Mesothelial cell of epicardium (in vitro differentiated cells): ENCODE results near the gene KLK2. TPM values are rescaled to one million over a fixed set of nuclear protein-coding genes. Genes with fewer than 3 reads are reported as not detected.

ENCODE experiments used
- DNase-seq, 2 experiments: peaks; one replicate each; pipeline ENCODE4 v3.0.0; 2021; ENCODE audit warnings: low spot score in 2 of 2; ENCODE audit not compliant: unreplicated experiment in 2 of 2
- H3K27ac Mint-ChIP-seq: 2 replicates; pipeline ENCODE4 v1.8.0; 2021; ENCODE audit warnings: mixed read lengths
- H3K27me3 Mint-ChIP-seq: 2 replicates; pipeline ENCODE4 v1.8.0; 2021; ENCODE audit warnings: low read depth, mixed read lengths
- H3K36me3 Mint-ChIP-seq: 2 replicates; pipeline ENCODE4 v1.8.0; 2021; ENCODE audit warnings: mixed read lengths
- H3K4me1 Mint-ChIP-seq: 2 replicates; pipeline ENCODE4 v1.8.0; 2021; ENCODE audit warnings: mixed read lengths
- H3K4me3 Mint-ChIP-seq: 2 replicates; pipeline ENCODE4 v1.8.0; 2021; ENCODE audit warnings: mild to moderate bottlenecking, moderate library complexity, mixed read lengths
- H3K9me3 Mint-ChIP-seq: 2 replicates; pipeline ENCODE4 v1.8.0; 2021; ENCODE audit warnings: mixed read lengths
- CTCF ChIP-seq: fragments of 200-600 bp; sonication (generic); IDR thresholded peaks from one replicate; pipeline ENCODE4 v1.5.0; 2021; ENCODE audit warnings: antibody characterized with exemption; ENCODE audit not compliant: unreplicated experiment
- total RNA-seq: library from RNA; stranded (reverse); gene quantifications from 3 replicates; pipeline ENCODE4 v1.2.1, GENCODE V29; 2021

The KLK2 gene
- total RNA-seq, 1 donor from 2014 or later, result not detected

GRCh38 chr19:50906217-50906616 is 33.0 kb downstream of the KLK2 start:
- Mint-ChIP-seq H3K9me3 (no peaks in the 10 kb centered on the region), H3K4me1 (peaks cover 5% of the 10 kb centered on the region), H3K36me3 (no peaks in the 10 kb centered on the region), H3K4me3 (no peak overlapping the region), H3K27ac (no peak overlapping the region), H3K27me3 (peaks cover 26% of the 10 kb centered on the region)
- TF ChIP-seq CTCF, result peak; percentile 14
- DNase-seq, result no peak

- Mint-ChIP-seq H3K27ac (no peak overlapping the region), H3K4me1 (peaks cover 5% of the 10 kb centered on the region), H3K36me3 (no peaks in the 10 kb centered on the region), H3K27me3 (peaks cover 15% of the 10 kb centered on the region), H3K9me3 (no peaks in the 10 kb centered on the region), H3K4me3 (no peak overlapping the region)
- TF ChIP-seq CTCF, result no peak
- no peak for DNase-seq
Observed at GRCh38 chr19:50908336-50908735, 35.1 kb downstream of the KLK2 start.

- Mint-ChIP-seq H3K9me3 (no peaks in the 10 kb centered on the region), H3K36me3 (no peaks in the 10 kb centered on the region), H3K27me3 (peaks cover 15% of the 10 kb centered on the region), H3K4me3 (peak overlapping the region; percentile 49), H3K27ac (no peak overlapping the region), H3K4me1 (peaks cover 5% of the 10 kb centered on the region)
- no peak for TF ChIP-seq CTCF
- peak; percentile 44 to 62 for DNase-seq
Observed at GRCh38 chr19:50909240-50910070, 36.2 kb downstream of the KLK2 start.

GRCh38 chr19:50910722-50911121 is 37.5 kb downstream of the KLK2 start:
- no peak for TF ChIP-seq CTCF
- Mint-ChIP-seq H3K9me3 (no peaks in the 10 kb centered on the region), H3K27ac (no peak overlapping the region), H3K36me3 (no peaks in the 10 kb centered on the region), H3K4me1 (peaks cover 5% of the 10 kb centered on the region), H3K4me3 (no peak overlapping the region), H3K27me3 (peaks cover 6% of the 10 kb centered on the region)
- DNase-seq, result no peak

- H3K36me3 Mint-ChIP-seq, result no peaks in the 10 kb centered on the region
- peaks cover 5% of the 10 kb centered on the region for H3K4me1 Mint-ChIP-seq
- DNase-seq, result no peak
- no peak within 1 kb of the TSS for H3K27ac Mint-ChIP-seq
- H3K4me3 Mint-ChIP-seq, result no peak within 1 kb of the TSS
- no peaks in the 10 kb centered on the region for H3K9me3 Mint-ChIP-seq
- TF ChIP-seq CTCF, result no peak
- H3K27me3 Mint-ChIP-seq, result peaks cover 4% of the 10 kb centered on the region
Observed at GRCh38 chr19:50911206-50912101, 38.2 kb downstream of the KLK2 start, which contains the start of gene KLK4. KLK4 (minus strand) TSS chr19:50911395; CDS start chr19:50910738, 657 bp downstream.
